Activated naive CD8-positive, alpha-beta T cell treated with anti-CD3 and anti-CD28 coated beads for 36 hours (primary cell): ENCODE results near the gene SDHB. TPM values are rescaled to one million over a fixed set of nuclear protein-coding genes. Genes with fewer than 3 reads are reported as not detected.

ENCODE experiments used
- DNase-seq: peaks from one replicate; pipeline ENCODE4 v3.0.0; 2021
- H3K27ac Mint-ChIP-seq: one replicate; pipeline ENCODE4 v1.8.0; 2022; ENCODE audit warnings: mild to moderate bottlenecking, moderate library complexity, mixed read lengths
- H3K27me3 Mint-ChIP-seq: one replicate; pipeline ENCODE4 v1.8.0; 2022; ENCODE audit warnings: mild to moderate bottlenecking, mixed read lengths
- H3K36me3 Mint-ChIP-seq: one replicate; pipeline ENCODE4 v1.8.0; 2021; ENCODE audit warnings: mild to moderate bottlenecking, mixed read lengths
- H3K4me1 Mint-ChIP-seq: one replicate; pipeline ENCODE4 v1.8.0; 2021; ENCODE audit warnings: mixed read lengths
- H3K4me3 Mint-ChIP-seq: one replicate; pipeline ENCODE4 v1.8.0; 2022; ENCODE audit warnings: mild to moderate bottlenecking, moderate library complexity, mixed read lengths
- H3K9me3 Mint-ChIP-seq: one replicate; pipeline ENCODE4 v1.8.0; 2022; ENCODE audit warnings: mixed read lengths
- total RNA-seq, 2 experiments: library from RNA; stranded (reverse); gene quantifications; one replicate each; pipeline ENCODE4 v1.2.3, GENCODE V29; 2021

The SDHB gene
- total RNA-seq, 2 experiments from 2014 or later = 144 to 171 TPM

DNA sequence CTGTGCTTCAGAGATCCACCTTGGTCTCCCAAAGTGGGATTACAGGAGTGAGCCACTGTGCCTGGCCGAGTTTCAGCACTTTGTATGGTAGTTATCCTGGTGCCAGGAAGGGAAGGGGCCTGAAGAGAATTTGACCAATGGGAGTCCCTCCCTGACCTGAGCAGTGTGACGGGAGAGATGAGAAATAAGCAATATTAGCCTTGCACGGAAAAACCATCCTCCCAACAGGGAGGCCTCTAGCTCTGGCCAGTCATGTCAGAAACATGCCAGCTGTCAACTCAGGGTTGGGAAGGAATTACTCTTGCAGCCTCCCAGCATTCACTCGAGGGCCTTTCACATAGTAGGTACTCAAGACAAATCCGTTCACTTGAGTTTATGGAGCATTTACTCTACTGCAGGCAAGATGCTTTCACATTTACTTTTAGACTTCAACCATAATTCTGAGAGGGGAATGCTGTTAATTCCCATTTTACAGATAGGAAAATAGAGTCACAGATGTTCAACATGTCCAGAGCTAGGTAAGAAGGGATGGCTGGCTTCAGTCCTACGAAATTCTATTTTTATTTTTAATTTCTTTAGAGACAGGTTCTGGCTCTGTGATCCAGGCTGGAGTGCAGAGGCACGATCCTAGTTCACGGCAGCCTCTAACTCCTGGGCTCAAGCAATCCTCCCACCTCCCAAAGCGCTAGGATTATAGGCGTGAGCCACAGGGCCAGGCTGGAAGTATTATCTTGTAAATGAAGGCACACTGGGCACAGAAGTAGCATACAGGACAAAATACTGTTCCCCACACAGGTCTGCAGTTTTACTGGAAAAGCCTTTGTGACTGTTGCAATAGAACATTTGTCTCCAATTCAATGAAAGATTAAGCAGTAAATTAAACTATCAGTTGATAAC lies 38.9 kb downstream of the SDHB start:
- Mint-ChIP-seq H3K4me1 (peaks cover 23% of the 10 kb centered on the region), H3K4me3 (no peak overlapping the region), H3K36me3 (peaks cover 9% of the 10 kb centered on the region), H3K27ac (no peak overlapping the region), H3K9me3 (no peaks in the 10 kb centered on the region), H3K27me3 (no peaks in the 10 kb centered on the region)
- DNase-seq = no peak

- no peaks in the 10 kb centered on the region for H3K27me3 Mint-ChIP-seq
- H3K9me3 Mint-ChIP-seq = no peaks in the 10 kb centered on the region
- no peak for DNase-seq
- no peaks in the 10 kb centered on the region for H3K36me3 Mint-ChIP-seq
- H3K4me1 Mint-ChIP-seq = peaks cover 15% of the 10 kb centered on the region
- no peak overlapping the region for H3K4me3 Mint-ChIP-seq
- H3K27ac Mint-ChIP-seq = no peak overlapping the region
These were observed 40.1 kb downstream of the SDHB start for GRCh38 chr1:17013491-17014320.

DNA sequence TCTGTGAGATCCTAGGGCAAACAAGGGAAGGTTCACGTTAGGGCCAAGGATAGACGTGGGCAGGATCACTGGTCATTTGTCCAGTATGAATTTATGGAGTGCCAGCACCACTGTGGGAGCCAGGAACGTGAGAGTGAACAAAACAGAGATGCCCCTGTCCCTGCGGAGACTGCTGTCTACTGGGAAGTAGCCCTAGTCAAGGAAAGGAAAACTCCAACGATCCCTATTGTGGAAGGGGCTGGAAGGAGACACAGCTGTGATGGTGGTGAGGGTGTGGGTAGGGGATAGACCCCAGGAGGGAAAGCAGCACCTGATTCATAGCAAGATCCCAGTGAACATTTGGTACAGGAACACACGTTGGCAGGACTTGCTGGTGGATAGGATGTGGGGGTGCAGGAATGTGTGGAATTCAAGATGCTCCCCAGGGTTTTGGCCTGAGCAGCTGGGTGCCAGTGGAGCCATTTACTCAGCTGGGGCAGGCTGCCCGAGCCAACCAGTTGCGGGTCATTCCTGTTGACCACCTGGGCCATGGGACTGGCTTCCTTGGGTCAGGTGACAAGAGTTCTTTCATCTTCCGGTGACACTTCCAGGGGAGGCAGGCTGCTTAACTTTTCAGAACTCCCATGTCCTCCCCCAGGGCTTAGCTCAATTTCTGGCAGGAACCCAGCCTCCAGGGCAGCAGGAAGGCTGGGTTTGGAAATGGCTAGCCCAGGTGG lies 40.9 kb downstream of the SDHB start:
- Mint-ChIP-seq H3K27ac (no peak overlapping the region), H3K27me3 (no peaks in the 10 kb centered on the region), H3K36me3 (no peaks in the 10 kb centered on the region), H3K4me3 (no peak overlapping the region), H3K4me1 (peaks cover 15% of the 10 kb centered on the region), H3K9me3 (no peaks in the 10 kb centered on the region)
- no peak for DNase-seq

DNA sequence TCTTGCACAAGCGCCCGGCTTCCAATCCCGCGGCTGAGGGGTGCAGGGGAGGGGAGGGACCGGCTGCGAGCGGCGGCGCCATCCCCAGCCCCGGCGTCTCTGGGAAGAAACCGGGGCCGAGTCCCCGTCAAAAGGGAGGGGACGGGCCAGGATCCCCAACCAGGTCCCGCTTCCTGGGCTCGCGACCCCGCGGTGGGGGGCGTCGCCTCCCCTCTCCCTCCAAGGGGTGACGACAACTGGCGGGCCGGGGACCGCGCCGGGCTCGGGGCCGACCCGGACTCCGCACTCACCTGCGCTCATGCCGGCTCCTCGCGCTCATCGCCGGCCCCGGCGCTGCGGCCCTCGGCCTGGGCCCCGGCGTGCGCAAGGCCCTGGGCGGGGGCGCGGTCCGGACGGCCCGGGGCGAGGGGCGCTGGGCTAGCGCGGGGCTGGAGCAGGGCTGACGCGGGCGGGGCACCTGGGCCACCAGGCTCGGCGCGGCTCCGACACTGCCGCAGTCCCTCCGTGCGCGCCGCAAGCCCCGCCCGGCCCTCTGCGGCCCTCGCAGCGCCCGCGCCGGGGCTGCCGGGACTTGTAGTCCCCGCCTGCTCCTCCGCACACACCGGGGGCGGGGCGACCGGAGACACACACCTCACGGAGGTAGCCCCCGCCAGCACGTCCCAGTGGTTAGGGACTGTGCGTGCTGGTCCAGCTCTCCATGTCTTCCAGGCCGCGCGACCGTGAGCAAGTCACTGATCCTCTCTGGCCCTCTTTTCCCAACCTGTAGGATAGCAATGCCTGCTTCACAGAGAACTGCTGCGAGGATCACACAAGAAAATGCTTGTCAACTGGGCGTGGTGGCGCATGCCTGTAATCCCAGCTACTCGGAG lies 42.2 kb downstream of the SDHB start, which contains the start of gene ATP13A2:
ATP13A2 (minus strand) TSS at position 490 of the 869 bp plus-strand sequence; CDS start at position 300, 190 bp downstream.
- DNase-seq = peak; percentile 91
- Mint-ChIP-seq H3K4me1 (peaks cover 15% of the 10 kb centered on the region), H3K27me3 (no peaks in the 10 kb centered on the region), H3K9me3 (no peaks in the 10 kb centered on the region), H3K4me3 (peak within 1 kb of the TSS; percentile 84), H3K36me3 (no peaks in the 10 kb centered on the region), H3K27ac (peak within 1 kb of the TSS; percentile 42)

GRCh38 chr1:17011092-17011438 lies 42.8 kb downstream of the SDHB start:
- no peak for DNase-seq
- H3K4me3 Mint-ChIP-seq = peak overlapping the region; percentile 84
- H3K27ac Mint-ChIP-seq = no peak overlapping the region
- H3K4me1 Mint-ChIP-seq = peaks cover 15% of the 10 kb centered on the region
- no peaks in the 10 kb centered on the region for H3K36me3 Mint-ChIP-seq
- H3K27me3 Mint-ChIP-seq = no peaks in the 10 kb centered on the region
- no peaks in the 10 kb centered on the region for H3K9me3 Mint-ChIP-seq

- H3K27ac Mint-ChIP-seq = no peak overlapping the region
- H3K9me3 Mint-ChIP-seq = no peaks in the 10 kb centered on the region
- H3K4me1 Mint-ChIP-seq = peaks cover 15% of the 10 kb centered on the region
These were observed 44.1 kb downstream of the SDHB start for GRCh38 chr1:17009706-17010105.

GRCh38 chr1:17008208-17008855 lies 45.5 kb downstream of the SDHB start:
- Mint-ChIP-seq H3K36me3 (no peaks in the 10 kb centered on the region), H3K9me3 (no peaks in the 10 kb centered on the region), H3K4me3 (no peak overlapping the region), H3K27me3 (no peaks in the 10 kb centered on the region), H3K4me1 (peaks cover 15% of the 10 kb centered on the region), H3K27ac (no peak overlapping the region)
- DNase-seq = no peak

More at GRCh38 chr1:17009706-17010105, 44.1 kb downstream of the SDHB start:
- DNase-seq = no peak
- Mint-ChIP-seq H3K27me3 (no peaks in the 10 kb centered on the region), H3K4me3 (no peak overlapping the region), H3K36me3 (no peaks in the 10 kb centered on the region)

DNA sequence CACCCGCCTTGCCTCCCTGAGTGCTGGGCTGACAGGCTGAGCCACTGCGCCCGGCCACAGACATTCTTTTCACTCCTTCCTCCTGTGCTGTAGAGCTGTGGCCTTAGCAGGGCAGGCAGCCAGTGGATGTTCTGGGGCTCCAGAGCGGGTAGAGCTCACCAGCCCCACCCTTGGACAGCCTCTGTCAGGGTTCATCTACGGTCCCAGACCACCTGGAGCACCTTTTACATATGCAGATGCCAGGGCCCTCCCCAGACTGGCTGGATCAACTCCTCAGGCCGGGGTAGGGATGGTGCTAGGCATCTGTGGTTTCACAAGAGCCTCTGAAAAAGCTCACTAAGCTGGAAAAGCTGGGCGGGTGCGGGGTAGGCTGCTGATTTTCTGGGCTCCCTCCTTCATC lies 46.7 kb downstream of the SDHB start:
- Mint-ChIP-seq H3K4me3 (no peak overlapping the region), H3K27ac (no peak overlapping the region), H3K9me3 (no peaks in the 10 kb centered on the region), H3K27me3 (no peaks in the 10 kb centered on the region), H3K36me3 (no peaks in the 10 kb centered on the region), H3K4me1 (peaks cover 15% of the 10 kb centered on the region)
- DNase-seq = no peak

DNA sequence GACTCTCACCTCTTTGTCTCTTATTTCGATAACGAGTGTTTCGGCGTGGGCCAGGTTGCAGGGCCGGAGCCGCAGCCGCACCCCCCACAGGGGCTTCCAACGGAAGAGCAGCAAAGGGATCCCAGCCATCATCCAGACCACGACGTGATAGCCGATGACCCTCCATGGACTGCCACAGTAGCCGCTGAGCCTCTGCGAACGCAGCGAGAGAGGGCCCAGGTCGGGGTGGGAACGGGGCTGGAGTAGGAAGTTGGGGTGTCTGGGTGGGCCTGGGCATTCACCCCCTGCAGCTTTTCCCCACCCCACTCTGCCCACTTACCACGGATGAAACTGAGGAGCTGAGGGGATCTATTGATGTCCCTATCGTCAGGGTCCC lies 48.5 kb downstream of the SDHB start:
- no peaks in the 10 kb centered on the region for H3K9me3 Mint-ChIP-seq
- H3K27ac Mint-ChIP-seq = no peak overlapping the region
- H3K4me1 Mint-ChIP-seq = peaks cover 4% of the 10 kb centered on the region
- no peak overlapping the region for H3K4me3 Mint-ChIP-seq
- no peaks in the 10 kb centered on the region for H3K27me3 Mint-ChIP-seq
- no peaks in the 10 kb centered on the region for H3K36me3 Mint-ChIP-seq
- DNase-seq = no peak

DNA sequence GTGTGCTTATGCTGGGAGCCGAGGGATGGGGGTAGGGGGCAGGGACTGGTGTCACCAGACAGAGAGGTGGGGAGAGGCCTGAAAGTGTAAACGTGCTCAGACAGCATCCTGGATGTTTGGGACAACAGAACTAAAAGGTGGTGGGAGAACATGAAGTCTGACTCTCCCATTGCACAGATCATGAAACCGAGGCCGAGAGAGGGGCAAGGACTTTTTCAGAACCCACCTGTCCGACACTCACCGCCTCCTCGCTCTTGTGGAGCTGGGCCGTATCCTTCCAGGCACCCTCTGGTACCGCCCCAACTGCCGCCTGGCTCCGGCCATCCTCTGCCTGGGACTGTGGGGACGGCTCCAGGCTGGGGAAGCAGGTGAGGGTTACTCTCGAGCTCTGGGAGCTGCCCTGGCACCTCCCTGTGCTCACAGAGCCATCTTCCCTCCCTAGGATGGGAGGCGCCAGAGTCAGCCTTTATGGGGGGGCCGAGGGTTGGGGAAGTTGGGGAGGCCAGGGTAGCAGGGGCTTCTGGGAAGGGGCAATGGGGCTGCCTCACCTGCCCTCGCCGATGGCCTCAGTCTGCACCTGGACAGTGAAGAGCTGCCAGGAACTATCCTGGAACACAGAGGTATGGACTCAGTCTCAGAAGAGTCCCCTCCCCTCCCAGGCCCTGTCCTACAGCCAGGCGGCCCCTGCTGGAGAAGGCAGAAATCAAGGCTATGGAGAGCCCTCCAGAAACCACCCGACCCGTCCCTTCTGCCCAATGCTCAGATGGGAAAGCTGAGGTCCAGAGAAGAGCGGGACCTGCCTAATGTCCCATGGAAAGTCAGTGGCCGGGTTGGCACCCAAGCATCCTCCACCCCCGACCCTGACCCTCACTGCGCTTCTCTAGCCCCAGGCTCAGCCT lies 49.1 kb downstream of the SDHB start:
- Mint-ChIP-seq H3K4me3 (no peak overlapping the region), H3K36me3 (peaks cover under 1% of the 10 kb centered on the region), H3K4me1 (no peaks in the 10 kb centered on the region), H3K27ac (no peak overlapping the region), H3K27me3 (no peaks in the 10 kb centered on the region), H3K9me3 (no peaks in the 10 kb centered on the region)
- no peak for DNase-seq

- Mint-ChIP-seq H3K36me3 (peaks cover 3% of the 10 kb centered on the region), H3K27me3 (no peaks in the 10 kb centered on the region), H3K4me3 (no peak overlapping the region), H3K9me3 (no peaks in the 10 kb centered on the region), H3K4me1 (no peaks in the 10 kb centered on the region), H3K27ac (no peak overlapping the region)
- no peak for DNase-seq
These were observed 51.3 kb downstream of the SDHB start for GRCh38 chr1:17002524-17002902.

DNA sequence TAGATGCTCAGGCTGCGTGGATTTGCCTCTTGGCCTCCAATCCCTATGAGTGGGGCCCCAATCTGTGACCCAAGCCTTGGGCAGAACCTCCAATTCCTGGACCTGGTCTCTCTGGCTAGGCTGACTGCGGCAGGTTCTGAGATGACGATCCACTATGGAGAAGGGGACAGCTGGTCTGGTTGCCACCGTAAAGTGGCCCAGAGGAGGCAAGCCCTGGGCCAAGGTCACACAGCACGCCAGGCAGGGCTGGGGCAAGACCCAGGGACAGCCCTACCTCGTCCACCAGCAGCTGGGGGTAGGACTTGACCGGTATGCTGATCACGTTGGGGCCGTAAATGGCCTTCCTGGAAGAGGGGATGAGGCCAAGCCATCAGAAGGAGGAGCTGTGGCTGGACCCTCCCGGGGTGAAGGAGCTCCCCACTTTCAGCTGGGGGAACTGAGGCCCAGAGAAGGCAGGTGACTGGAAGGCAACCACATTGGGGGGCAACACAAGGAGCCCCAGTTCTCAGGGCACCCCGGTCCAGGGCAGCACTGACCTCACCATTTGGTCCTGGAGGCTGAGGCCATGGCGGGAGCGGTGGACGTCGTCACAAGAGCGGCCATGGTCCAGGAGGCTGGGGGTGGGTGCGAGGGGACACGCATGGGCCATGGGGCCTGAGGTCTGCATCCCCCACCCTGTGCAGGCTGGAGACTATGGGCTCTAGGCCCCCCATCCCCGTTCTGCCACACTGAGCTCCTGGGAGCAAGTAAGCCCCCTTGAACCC lies 51.9 kb downstream of the SDHB start:
- DNase-seq = no peak
- Mint-ChIP-seq H3K4me1 (no peaks in the 10 kb centered on the region), H3K9me3 (no peaks in the 10 kb centered on the region), H3K27ac (no peak overlapping the region), H3K36me3 (peaks cover 3% of the 10 kb centered on the region), H3K27me3 (no peaks in the 10 kb centered on the region), H3K4me3 (no peak overlapping the region)
